GM18507 (cell line): ENCODE data around the gene MMD2.
A peak's percentile ranks its signal among the peaks of the same experiment; 100 is the strongest.
"Not testable (repeated sequence)": the region's sequence is repeated elsewhere in the genome, so short reads cannot be mapped to it uniquely, and the experiment has no call there.

Source experiments
- DNase-seq: peaks from one replicate; pipeline ENCODE4 v3.0.0; 2011; ENCODE audit warnings: low read depth; ENCODE audit not compliant: insufficient read length; ENCODE audit errors: extremely low spot score
- FAIRE-seq: peaks from 2 replicates; lab custom pipeline; 2011; peaks lifted over from hg19 to GRCh38; lab: Jason Lieb, UNC

MMD2 gene, protein sequence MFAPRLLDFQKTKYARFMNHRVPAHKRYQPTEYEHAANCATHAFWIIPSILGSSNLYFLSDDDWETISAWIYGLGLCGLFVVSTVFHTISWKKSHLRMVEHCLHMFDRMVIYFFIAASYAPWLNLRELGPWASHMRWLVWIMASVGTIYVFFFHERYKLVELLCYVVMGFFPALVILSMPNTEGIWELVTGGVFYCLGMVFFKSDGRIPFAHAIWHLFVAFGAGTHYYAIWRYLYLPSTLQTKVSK

DNA sequence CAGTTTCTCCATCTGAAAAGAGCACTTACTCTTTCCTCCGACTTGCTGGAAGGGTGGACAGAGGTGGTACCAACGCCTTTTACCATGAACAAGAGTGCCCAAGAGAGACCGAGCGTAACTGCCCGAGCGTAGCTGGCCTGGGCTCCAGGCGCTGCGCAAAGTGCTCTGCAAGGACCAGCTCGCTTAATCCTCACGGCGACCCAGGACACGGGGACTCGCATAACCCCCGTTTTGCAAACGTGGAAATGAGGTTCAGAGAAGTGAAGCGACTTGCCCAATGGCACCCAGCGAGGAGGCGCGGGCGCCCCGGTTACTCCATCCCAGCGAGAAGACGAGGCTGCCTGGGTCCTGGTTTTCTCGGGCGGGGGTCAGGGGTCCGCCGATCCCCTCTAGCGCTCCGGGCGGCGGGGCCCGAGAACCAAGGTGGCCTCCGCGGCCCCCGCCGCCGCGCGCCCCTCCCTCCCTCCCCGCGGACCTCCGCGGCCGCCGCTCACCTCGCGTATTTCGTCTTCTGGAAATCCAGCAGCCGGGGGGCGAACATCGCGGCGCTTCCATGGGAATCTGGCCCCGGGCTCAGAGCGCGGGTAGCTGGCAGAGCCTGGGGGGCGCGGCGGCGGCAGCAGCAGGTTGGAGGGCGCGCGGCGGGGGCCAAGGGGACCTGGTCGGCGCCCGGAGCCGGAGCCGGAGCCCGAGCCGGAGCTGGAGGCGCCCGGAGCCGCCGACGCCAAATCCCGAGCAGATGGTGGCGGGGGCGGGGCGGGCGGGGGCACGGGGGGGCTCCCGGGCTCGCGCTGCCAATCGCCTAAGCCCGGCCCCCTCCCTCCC, at the start of gene MMD2:
TSS of gene MMD2 (minus strand) at position 711 of the 825 bp plus-strand sequence. CDS start at position 541, 170 bp downstream.
- FAIRE-seq (no peak), DNase-seq (no peak)

DNA sequence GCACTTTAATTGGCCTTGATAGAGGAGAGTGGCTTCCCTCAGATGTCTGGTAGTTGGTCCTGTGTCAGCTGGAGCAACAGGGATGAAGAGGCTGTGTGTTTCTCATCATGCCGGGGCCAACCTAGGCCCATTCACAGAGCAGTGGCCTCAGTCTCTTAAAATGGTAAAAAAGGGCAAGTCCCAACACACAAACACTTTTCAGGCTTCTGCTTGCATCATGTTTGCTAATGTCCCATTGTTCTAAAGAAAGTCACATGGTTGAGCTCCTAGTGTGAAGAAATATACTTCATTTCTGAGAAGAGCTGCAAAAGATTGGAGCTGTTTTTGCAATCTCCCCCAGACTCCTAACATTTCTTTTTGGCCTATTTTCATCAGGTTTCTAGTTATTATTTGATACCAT, 46.1 kb upstream of the MMD2 start:
- FAIRE-seq (no peak), DNase-seq (no peak)

DNA sequence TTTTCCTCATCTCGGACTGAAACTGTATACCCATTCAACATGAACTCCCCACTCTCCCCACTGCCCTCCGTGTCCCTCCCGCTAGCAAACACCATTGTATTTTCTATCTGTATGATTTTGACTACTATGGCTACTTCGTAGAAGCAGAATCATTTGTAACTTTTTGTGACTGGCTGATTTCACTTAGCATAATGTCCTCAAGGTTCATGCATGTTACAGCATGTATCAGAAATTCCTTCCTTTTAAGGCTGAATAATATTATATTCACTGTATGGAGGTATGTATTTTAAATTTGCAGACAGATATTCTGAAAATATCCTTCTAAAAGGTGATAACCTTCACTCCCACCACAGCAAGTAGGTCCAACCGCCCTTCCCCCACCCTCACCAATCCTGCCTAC, 42.9 kb upstream of the MMD2 start:
- FAIRE-seq (no peak), DNase-seq (no peak)

DNA sequence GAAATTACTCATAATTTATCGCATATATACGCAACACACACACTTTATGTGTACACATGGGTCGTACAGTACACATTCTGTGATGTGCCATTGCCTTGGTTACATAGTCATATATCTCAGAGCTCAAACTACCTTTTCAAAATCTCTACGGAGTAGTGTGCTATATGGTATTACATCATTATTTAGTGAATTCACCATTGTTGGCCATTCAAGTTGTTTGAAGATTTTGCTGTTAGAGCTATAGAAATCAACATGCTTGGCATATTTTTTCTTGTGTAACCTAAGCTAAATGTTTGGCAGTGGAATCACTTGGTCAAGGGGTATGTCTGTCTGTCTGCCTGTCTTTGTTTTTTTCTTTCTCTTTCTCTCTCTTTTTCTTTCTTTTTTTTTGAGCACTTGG, 42.0 kb upstream of the MMD2 start:
- DNase-seq = no peak
- FAIRE-seq = no peak

DNA sequence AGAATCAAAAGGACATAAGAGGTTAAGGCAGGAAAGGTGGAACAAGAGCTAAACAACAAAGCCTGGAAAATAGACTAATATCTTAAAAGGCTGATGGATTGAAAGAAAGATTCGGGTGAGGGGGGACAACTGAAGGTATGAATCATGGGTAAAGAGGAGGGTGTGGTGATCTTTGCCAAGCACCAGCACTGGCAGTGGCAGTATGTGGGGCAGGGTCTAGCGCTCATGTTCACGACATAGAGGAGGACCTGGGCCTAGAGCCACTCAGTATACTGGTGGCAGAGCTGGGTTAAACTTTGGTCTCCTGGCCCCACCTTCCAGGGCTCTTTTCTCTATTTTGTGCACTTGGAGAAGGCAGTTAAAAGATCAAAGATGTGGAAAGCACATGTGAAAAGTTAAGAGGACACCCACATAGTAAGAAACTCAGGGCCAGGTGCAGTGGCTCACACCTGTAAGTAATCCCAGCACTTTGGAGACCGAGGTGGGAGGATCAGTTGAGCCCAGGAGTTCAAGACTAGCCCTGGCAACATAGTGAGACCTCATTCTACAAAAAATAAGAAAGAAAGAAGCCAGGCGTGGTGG, 40.5 kb upstream of the MMD2 start:
- DNase-seq = no peak
- FAIRE-seq = no peak

DNA sequence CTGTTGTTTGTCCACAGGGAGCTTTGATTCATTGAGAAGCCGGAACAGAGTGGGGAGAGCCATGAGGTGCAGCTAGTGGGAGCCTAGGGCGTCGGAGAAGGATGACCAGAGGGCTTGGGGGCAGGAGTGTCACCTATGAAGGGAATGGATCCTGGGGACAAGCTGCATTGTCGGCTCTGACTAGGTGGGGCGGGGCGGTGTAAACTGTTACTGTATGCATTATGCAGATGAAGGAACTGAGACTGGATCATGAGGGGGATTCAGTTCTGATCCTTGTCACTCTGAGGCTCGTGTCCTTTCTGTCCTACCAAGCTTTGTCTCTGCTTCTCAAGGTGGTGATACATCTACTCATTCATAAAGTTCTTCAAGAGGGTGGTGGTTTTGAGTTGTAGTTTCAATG, 39.9 kb upstream of the MMD2 start:
- FAIRE-seq (no peak), DNase-seq (no peak)

DNA sequence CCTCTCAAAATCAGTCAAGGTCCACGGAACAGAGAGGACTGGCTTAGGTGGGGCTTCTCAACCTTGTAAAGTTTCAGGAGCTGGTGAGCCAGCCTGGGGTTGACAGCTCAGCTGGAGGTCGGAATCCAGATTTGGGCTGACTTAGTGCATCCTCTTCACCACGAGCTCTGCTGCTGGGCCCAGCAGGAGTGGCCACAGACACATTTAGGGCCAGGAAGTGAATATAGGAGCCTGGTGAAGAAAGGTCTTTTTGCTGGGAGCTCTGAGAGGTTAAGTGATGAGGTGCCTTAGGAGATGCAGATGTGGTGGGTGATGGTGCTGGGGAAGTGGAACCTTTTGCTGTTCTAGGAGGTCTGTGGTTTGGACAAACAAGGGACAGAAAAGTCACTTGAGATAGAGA, 39.3 kb upstream of the MMD2 start:
- DNase-seq = no peak
- FAIRE-seq = no peak

DNA sequence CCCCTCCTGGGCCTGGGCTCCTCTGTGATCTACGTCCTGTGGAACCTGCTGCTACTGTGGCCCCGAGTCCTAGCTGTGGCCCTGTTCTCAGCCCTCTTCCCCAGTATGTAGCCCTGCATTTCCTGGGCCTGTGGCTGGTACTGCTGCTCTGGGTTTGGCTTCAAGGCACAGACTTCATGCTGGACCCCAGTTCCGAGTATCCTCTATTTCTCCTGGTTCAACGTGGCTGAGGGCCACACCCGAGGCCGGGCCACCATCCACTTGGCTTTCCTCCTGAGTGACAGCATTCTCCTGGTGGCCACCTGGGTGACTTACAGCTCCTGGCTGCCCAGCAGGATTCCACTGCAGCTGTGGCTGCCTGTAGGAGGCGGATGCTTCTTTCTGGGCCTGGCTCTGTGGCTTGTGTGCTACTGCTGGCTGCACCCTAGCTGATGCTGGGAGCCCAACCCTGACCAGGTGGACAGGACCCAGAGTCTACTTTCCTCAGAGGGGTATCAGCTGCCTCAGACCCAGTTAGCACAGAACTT, 37.8 kb upstream of the MMD2 start:
- FAIRE-seq = no peak
- DNase-seq = no peak

DNA sequence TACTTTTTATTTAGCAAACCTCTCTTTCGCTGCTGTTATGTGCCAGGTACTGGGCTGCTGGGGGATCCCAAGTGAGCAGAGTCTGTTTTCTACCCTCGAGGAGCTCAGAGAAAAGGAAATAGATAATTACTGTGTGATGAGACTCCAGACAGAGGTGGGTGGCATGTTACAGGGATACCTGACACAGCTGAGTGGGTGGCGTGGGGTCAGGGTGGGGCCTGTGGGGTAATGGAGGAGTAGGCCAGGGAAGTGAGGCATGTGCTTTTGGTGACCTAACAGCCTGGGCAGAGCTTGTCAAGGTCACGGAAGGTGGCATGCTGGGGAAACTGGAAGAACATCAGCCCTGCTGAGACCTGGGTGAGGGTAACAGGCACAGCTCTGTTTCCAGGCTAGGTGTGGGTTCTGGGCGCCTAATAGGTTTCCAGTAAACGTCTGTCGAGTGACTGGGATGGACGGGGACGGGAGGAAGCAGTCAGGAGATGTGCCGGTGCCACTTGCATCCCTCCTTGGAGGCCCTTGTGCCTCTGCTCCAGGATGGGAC, 36.5 kb upstream of the MMD2 start:
- FAIRE-seq (no peak), DNase-seq (no peak)

DNA sequence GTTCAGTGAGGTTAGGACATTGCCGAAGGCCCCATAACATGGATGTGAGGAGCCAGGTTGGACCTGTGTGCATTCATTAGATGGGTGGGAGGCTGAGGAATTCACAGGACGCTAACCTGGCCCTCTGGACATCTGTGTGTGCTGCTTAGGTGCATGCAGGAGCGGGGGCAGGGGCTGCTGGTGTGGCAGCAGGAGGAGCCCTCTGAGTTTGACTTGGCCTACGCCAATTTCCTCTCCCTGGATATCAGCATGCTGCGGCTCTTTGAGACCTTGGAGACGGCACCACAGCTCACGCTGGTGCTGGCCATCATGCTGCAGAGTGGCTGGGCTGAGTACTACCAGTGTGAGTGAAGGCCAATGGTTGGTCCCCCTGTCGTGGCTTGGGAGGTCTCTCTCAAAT, 34.5 kb upstream of the MMD2 start:
- FAIRE-seq (no peak), DNase-seq (no peak)

DNA sequence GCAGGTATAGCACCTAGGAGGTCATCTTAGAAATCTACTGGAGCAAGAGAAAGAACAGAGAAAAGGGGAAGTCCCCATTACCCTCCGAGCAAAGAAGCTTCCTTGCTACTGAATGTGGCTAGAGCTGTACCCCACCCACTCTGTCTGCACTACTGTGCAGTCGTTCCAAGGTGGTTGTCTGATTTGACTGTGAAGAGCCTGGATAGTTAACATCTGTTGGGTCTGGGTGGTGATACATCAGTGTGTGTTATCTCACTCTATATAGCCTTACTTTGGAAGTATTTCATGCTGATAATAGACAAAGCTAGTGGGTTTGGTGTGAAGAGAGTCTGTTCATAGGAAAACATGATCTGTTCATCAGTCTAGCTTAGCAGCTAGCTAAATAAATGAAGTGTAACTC, 23.8 kb upstream of the MMD2 start:
- not testable (repeated sequence) for FAIRE-seq, DNase-seq

DNA sequence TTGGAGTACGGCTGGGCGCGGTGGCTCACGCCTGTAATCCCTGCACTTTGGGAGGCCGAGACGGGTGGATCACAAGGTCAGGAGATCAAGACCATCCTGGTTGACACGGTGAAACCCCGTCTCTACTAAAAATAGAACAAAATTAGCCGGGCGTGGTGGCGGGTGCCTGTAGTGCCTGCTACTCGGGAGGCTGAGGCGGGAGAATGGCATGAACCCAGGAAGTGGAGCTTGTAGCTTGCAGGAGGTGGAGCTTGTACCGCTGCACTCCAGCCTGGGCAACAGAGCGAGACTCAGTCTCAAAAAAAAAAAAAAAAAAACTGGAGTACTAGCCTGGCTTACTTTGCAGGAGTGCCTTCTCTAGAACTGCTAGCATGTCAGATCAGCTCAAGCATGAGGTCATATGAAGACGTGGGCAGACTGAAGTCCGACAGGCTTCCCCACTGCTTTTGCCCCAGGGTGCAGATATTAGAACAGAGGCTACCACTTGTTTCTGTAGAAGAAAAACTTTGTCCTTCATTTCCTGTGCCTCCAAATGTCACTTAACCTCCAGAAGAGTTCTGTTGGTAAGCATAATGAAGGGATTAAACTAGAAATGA, 22.4 kb upstream of the MMD2 start:
- DNase-seq, FAIRE-seq: not testable (repeated sequence)

DNA sequence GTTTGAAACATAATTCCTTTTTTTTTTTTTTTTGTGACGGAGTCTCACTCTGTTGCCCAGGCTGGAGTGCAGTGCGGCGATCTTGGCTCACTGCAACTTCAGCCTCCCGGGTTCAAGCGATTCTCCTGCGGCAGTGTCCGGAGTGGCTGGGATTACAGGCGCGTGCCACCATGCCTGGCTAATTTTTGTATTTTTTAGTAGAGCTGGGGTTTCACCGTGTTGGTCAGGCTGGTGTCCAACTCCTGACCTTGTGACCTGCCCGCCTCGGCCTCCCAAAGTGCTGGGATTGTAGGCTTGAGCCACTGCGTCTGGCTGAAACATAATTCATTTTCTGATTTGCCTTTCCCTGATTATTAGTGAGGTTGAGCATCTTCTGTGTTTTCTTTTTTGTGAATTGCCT, 16.6 kb upstream of the MMD2 start:
- DNase-seq, FAIRE-seq: not testable (repeated sequence)

DNA sequence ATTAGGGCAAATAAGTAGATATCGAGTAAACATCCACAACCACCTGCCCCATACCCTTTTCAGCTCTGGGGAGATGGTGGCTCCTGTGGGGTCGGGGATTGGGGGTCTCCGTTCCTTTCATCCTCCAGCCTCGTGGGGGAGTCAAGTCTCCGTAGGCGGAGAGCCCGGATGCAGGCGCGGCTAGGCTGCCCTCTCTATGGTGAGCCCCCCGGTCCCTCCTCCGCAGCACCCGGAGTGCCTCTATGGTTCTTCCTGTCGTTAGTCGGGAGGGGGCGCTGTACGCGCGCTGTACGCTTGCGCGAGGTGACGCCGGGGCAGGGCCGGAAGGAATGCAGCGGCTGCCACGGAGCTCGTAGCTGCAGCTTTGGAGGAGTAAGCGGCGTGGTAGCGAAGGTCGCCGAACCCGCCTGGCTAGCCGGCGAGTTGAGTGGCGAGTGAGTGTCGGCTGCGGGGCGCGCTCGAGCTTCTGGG, 14.8 kb upstream of the MMD2 start:
- peak; percentile 77 for DNase-seq
- FAIRE-seq = peak; percentile 87

DNA sequence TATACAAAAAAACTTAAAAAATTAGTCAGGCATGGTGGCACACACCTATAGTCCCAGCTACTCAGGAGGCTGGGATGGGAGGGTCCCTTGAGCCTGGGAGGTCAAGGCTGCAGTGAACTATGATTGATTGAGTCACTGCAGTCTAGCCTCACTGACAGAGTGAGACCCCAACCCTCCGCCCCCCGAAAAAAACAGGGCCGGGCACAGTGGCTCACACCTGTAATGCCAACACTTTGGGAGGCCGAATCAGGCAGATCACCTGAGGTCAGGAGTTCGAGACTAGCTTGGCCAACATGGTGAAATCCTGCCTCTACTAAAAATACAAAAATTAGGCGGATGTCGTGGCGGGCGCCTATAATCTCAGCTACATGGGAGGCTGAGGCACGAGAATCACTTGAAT, 13.5 kb upstream of the MMD2 start:
- DNase-seq, FAIRE-seq: not testable (repeated sequence)

DNA sequence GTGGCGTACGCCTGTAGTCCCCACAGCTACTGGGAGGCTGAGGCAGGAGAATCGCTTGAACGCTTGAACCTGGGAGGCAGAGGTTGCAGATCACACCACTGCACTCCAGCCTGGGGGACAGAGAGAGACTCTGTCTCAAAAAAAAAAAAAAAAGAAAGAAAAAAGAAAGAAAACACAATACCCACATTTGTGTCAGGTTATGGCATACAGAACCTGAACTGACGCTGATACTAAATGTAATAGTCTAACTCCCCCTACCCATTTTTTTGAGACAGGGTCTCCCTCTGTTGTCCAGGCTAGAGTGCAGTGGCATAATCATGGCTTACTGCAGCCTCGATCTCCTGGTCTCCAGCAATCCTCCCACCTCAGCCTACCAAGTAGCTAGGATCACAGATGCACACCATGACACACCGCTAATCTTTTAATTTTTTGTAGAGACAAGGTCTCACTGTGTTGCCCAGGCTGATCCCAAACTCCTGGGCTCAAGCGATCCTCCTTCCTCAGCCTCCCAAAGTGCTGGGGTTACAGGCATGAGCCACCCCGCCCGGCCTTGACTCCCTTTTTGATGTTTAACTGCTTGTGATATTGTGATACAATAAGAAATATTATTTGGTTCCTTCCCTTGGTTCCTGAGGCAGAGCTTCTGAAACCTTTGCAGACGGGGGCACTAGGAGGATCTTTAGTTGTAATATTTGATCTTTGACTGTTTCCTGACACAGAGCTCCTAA, 6.5 kb upstream of the MMD2 start:
- FAIRE-seq (no peak), DNase-seq (no peak)

DNA sequence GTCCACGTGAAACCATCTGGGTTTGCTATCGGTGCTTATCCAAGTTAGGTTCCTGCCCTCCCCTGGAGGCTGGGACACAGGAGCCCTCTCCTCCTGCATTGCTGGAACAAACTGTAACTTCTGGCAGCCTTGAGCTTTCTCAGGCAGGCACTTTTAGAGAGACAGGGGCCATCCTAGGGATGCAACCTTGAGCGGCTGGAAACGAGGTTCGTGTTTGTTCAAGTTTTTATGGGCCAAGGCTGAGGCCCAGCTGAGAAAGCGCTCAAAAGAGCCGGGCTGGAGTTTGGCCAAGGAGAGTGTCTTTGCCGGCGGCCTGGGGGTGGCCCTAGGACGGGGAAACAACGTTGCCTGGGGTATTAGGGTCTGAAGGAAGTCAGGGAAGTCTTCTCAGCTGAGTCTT, 5.5 kb upstream of the MMD2 start:
- FAIRE-seq (no peak), DNase-seq (no peak)

DNA sequence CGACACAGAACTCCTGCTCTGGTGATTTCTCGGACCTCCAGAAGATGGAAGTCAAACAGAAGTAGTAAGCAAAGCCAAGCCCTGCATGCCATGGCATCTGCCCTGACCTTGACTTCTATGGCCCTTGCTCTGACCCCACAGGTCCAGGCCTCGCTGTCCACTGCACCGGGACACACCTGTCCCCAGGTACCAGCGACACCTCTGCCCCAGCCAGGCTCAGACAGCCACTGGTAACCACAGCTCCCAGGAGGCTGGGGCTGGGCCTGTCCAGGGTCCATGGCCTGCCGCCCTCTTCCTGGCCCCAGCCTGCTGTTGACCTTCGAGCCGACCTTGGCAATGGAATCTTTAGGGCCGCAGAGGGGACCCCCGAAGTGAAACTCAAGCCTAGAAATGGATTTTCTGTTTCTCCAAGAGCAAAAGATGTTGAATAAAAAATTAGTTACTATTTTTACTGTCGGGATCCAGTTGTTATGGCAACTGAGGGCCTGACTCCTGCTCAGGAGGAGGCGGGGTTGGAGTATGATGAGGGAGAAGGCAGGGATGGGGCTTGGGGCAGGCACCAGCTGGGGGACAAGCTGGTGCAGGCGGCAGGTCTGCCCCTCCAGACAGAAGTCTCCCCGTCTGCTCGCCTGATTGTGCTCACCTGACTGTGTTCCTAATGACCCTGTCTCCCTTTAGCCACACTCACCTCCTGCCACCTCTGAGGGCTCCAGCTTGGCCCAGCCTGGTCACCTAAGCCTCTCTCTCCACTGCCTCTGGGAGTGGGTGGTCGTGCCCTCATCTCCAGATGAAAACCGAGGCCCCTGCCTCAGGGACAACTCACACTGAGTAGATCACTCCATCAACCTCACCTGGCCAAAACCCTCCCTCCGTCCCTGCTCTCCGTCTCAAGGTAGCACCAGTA, 4.1 kb upstream of the MMD2 start:
- DNase-seq (no peak), FAIRE-seq (no peak)
